Keratinocyte (primary cell): Measurements from ENCODE around the gene CDKAL1.

Experiments
- CTCF ChIP-seq, 3 experiments: IDR thresholded peaks in 1 of 3; conservative IDR thresholded peaks in 1 of 3; optimal IDR thresholded peaks in 1 of 3; 2 replicates in 2 of 3; 3 replicates in 1 of 3; pipeline versions ENCODE3 to v1.5.1; 2011; ENCODE audit warnings: low read length in 3 of 3, mild to moderate bottlenecking in 3 of 3, moderate library complexity in 2 of 3, control low read depth in 1 of 3, inconsistent platforms in 1 of 3; ENCODE audit not compliant: insufficient read depth in 2 of 3; ENCODE audit errors: extremely low read depth in 1 of 3
- EZH2 ChIP-seq: IDR thresholded peaks from one replicate; pipeline ENCODE4 v1.6.1; 2012; ENCODE audit warnings: inconsistent platforms, mild to moderate bottlenecking, low read length, moderate library complexity

GRCh38 chr6:21098744-21099143 lies 564.5 kb downstream of the CDKAL1 start:
- no peak for TF ChIP-seq CTCF (optimal IDR thresholded peaks at IDR 0.05 in 1 of 3, IDR thresholded peaks at IDR 0.05 in 1 of 3, conservative IDR thresholded peaks at IDR 0.05 in 1 of 3; ENCODE audit: extremely low read depth in 1 of 3, insufficient read depth in 2 of 3, low read length in 3 of 3)
- no peak for TF ChIP-seq EZH2
